Measurements from ENCODE around the gene TMEM144. TPM values are rescaled to one million over a fixed set of nuclear protein-coding genes. Genes with fewer than 3 reads are reported as not detected.
"Not testable (repeated sequence)": the region's sequence is repeated elsewhere in the genome, so short reads cannot be mapped to it uniquely, and the experiment has no call there.

TMEM144 gene
- total RNA-seq, 1 donor: 5.6 TPM

DNA sequence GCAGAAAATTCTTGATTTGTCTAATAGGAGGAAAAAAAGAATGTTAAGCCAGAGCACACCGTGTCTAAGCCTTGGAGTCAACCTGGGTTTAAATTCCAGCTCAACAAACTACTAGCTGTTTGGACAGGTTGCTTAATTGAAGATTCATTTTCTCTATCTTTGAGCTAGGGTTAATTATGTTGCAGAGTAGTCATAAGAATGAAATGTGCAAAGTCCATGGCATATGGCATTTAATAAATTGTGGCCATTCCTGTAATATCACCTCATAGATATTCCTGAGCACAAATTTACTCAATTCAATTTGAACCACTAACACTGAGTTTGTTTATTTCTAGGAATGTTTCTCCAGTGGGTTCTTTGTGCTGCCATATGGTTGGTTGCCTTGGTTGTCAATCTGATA, 4.6 kb downstream of the TMEM144 start:
- no peak overlapping the region for H3K4me3 ChIP-seq (ENCODE audit: low read depth, low read length)
- TF ChIP-seq, protein P1, sequence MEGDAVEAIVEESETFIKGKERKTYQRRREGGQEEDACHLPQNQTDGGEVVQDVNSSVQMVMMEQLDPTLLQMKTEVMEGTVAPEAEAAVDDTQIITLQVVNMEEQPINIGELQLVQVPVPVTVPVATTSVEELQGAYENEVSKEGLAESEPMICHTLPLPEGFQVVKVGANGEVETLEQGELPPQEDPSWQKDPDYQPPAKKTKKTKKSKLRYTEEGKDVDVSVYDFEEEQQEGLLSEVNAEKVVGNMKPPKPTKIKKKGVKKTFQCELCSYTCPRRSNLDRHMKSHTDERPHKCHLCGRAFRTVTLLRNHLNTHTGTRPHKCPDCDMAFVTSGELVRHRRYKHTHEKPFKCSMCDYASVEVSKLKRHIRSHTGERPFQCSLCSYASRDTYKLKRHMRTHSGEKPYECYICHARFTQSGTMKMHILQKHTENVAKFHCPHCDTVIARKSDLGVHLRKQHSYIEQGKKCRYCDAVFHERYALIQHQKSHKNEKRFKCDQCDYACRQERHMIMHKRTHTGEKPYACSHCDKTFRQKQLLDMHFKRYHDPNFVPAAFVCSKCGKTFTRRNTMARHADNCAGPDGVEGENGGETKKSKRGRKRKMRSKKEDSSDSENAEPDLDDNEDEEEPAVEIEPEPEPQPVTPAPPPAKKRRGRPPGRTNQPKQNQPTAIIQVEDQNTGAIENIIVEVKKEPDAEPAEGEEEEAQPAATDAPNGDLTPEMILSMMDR (IDR thresholded peaks at IDR 0.05; ENCODE audit: insufficient read depth, low read length): no peak
- DNase-seq (ENCODE audit: low read depth): no peak

DNA sequence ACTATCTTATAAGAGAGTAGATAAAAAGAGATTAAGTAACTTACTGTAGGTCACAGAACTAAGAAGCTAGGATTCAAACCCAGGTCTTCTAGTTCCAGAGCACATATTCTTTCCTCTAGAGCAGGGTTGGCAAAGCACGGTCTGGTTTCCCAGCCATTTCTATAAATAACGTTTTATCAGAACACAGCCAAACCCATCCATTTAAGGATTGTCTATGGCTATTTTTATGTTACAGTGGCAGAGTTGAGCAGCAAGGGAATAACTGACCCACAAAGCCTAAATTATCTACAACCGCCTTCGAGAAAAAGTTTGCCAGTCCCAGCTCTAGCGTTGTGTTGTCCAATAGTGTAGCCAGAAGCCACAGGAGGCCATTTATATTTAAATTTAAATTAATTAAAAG, 7.5 kb downstream of the TMEM144 start:
- TF ChIP-seq, protein P1 (IDR thresholded peaks at IDR 0.05; ENCODE audit: insufficient read depth, low read length): no peak

DNA sequence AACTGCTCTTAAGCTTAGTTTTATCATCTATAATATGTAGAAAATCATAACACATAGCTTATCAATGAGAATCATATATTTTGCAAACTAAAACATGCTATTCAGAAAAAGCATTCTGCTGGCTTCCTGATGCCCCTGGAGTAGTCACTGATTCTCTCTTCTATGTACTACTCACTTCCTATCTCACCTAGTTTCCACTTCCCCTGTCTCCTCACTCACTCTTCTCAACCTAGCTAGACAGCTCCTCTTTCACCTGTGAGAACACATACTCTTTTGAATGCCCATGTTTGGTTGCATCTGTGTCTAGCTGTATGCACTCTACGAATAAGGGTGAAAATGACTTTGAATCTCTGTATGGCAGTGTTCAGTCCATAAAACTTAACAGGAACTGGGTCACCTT, 9.3 kb downstream of the TMEM144 start:
- DNase-seq (ENCODE audit: low read depth): no peak
- TF ChIP-seq, protein P1 (IDR thresholded peaks at IDR 0.05; ENCODE audit: insufficient read depth, low read length): no peak
- no peak overlapping the region for H3K4me3 ChIP-seq (ENCODE audit: low read depth, low read length)

More for the DNA sequence above, 7.5 kb downstream of the TMEM144 start:
- no peak for DNase-seq (ENCODE audit: low read depth)
- H3K4me3 ChIP-seq (ENCODE audit: low read depth, low read length): no peak overlapping the region

DNA sequence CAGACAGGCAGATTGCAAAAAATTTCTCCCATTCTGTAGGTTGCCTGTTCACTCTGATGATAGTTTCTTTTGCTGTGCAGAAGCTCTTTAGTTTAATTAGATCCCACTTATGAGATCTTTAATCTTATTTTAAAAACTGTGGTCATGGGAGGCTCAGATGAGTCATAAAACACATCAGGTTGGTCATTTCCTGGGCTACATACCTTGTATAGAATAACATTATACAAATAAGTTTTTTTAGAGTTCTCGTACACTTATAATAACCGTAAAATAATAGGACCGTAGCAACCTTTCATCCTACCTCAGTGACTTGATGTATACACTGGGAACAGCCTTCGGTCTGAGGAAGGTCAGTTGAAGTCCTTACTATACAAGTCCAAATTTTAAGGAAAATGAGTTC, 14.0 kb downstream of the TMEM144 start:
- not testable (repeated sequence) for DNase-seq (ENCODE audit: low read depth); H3K4me3 ChIP-seq (ENCODE audit: low read depth, low read length)

DNA sequence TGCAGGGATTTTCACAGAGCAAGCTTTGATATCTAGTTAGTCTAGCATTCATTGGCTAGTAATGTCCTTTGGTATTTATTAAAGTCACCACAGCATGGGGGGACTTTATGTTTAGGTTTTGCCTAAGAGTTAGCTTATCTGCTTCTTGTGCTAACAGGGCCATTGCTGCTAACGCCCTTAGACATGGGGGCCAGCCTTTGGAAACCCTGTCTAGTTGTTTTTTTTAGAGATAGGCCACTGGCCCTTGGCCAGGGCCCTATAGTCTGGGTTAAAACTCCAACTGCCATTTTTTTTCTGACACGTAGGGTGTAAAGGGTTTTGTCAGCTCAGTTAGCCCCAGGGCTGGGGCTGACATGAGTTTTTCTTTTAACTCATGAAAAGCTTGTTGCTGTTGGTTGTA, 14.7 kb downstream of the TMEM144 start:
- not testable (repeated sequence) for DNase-seq (ENCODE audit: low read depth); H3K4me3 ChIP-seq (ENCODE audit: low read depth, low read length)

DNA sequence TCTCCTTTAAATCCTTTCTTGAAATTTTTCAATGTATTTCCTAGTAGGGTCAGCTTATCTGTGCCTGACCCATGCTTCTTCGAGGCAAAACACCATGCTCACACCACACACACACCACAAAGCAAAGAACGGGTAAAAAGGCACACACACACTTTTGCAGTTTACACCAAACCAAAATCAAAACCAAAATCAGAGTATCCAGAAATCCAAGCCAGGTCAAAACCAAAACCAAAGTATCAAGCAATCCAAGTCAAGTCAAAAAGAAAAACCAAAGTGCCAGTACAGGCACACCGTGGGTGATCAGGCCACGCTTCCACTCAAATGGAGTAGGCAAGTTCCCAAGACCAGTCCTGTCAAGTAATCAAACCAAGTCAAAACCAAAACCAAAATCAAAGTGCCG, 17.6 kb downstream of the TMEM144 start:
- not testable (repeated sequence) for H3K4me3 ChIP-seq (ENCODE audit: low read depth, low read length); DNase-seq (ENCODE audit: low read depth)

DNA sequence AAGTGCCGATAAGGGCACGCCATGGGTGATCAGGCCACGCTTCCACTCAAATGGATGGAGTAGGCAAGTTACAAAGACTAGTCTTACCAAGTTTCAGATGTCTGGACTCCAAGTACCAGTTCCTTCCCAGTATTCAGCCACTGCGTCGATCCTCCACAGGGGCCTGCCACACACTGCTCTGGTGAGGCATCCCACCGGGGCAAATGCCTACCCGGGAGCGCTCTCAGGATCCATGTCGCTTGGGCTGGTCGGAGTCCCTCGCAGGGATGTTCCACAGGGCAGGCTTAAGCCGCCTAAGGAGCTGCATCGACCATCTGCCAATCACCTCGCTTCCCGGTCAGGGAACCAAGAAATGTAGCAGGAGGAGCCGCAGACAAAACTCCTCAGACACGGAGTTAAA, 18.1 kb downstream of the TMEM144 start:
- not testable (repeated sequence) for DNase-seq (ENCODE audit: low read depth); H3K4me3 ChIP-seq (ENCODE audit: low read depth, low read length)

DNA sequence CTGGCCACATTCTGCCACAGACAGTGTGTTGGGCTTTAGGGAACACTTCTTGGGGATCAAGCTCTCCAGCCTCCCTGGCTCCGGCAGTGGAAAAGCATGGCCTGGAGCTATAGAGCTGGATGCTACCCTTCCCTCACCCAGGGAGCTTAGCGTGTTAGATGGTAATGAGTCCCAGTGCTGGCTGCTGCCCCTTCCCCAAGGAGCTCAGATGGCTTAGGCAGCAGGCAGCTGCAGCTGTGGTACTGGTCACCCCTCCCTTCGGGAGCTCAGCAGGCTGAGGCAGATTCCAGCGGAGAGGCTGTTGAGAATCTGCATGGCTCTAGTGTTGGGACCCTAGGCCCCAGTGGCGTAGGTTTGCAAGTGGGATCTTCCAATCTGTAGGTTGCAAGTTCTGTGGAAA, 19.5 kb downstream of the TMEM144 start:
- TF ChIP-seq, protein P1 (IDR thresholded peaks at IDR 0.05; ENCODE audit: insufficient read depth, low read length): no peak
- no peak for DNase-seq (ENCODE audit: low read depth)
- no peak overlapping the region for H3K4me3 ChIP-seq (ENCODE audit: low read depth, low read length)

DNA sequence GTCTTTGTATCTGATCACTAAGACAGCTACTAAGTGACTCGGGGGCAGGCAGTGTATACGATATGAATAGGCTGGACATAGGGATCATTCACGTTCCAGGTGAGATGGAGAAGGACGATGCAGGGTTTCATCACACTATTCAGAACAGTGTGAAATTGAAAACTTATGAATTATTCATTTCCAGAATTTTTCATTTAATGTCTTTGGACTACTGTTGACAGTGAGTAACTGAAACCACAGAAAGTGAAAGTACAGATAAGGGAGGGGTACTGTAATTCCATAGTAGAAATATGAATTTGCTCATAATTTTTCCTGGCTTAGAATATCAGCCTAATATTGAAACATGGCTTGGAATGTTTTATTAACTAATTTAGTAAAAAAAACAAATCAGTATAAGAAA, 24.4 kb downstream of the TMEM144 start:
- TF ChIP-seq, protein P1 (IDR thresholded peaks at IDR 0.05; ENCODE audit: insufficient read depth, low read length): no peak
- no peak for DNase-seq (ENCODE audit: low read depth)
- no peak overlapping the region for H3K4me3 ChIP-seq (ENCODE audit: low read depth, low read length)

Data from fibroblast of the aortic adventitia (primary cell).